Measurements from ENCODE around the gene PLA2G7.
"Not testable (repeated sequence)": the region's sequence is repeated elsewhere in the genome, so short reads cannot be mapped to it uniquely, and the experiment has no call there.

The PLA2G7 gene

DNA sequence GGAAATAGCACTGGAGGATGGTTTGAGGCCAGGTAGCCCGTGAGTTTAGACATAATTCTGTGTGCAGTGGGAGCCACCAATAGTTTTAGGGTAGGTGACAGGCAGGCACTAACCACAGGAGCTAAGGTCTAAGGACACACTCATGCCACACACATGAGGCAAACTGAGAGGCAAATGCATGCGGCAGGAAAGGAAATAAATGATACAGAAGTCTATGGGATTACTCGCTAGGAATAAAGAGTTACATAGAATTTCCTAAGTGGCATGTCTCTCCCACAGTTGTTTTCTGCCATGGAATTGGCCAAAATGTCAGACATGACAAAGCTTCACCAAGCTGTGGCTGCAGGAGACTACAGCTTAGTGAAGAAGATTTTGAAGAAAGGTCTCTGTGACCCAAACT is 16.5 kb upstream of the PLA2G7 start:
- no peak overlapping the region for H3K4me3 ChIP-seq (ENCODE audit: low read depth, low read length)
- DNase-seq (ENCODE audit: low read depth): no peak

GRCh38 chr6:46749731-46750130 is 14.6 kb upstream of the PLA2G7 start:
- no peak overlapping the region for H3K4me3 ChIP-seq (ENCODE audit: low read depth, low read length)
- DNase-seq (ENCODE audit: low read depth): no peak

- no peak for DNase-seq (ENCODE audit: low read depth)
- no peak overlapping the region for H3K4me3 ChIP-seq (ENCODE audit: low read depth, low read length)
Observed at GRCh38 chr6:46748940-46749503, 13.8 kb upstream of the PLA2G7 start.

DNA sequence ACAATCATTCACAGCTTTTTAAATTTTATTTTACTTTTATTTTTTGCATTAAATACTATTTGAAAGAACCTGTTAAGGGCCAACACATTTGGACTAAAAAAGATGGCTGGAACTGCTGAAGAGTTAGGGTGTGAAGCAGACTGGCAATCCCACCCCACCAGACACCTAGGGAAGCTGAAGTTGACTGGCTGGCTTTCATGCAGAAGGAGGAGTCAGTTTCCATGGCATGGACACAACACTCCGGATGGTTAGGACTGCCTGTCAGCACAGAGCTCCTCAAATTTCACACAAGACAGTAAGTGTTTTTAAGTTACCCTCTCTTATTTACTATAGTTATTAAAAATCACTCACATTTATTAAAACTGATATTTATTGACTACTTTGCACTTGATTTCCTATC is 11.5 kb upstream of the PLA2G7 start, which contains the start of gene ANKRD66:
TSS of gene ANKRD66 (plus strand) at position 238 of the 400 bp plus-strand sequence. CDS start 5,016 bp downstream, outside the sequence.
- no peak within 1 kb of the TSS for H3K4me3 ChIP-seq (ENCODE audit: low read depth, low read length)

GRCh38 chr6:46745973-46746372 is 10.8 kb upstream of the PLA2G7 start:
- DNase-seq (ENCODE audit: low read depth): no peak
- no peak overlapping the region for H3K4me3 ChIP-seq (ENCODE audit: low read depth, low read length)

More for the DNA sequence above, 11.5 kb upstream of the PLA2G7 start, which contains the start of gene ANKRD66:
- no peak for DNase-seq (ENCODE audit: low read depth)

- DNase-seq (ENCODE audit: low read depth); H3K4me3 ChIP-seq (ENCODE audit: low read depth, low read length): not testable (repeated sequence)
Observed at GRCh38 chr6:46744159-46744725, 9.1 kb upstream of the PLA2G7 start.

DNA sequence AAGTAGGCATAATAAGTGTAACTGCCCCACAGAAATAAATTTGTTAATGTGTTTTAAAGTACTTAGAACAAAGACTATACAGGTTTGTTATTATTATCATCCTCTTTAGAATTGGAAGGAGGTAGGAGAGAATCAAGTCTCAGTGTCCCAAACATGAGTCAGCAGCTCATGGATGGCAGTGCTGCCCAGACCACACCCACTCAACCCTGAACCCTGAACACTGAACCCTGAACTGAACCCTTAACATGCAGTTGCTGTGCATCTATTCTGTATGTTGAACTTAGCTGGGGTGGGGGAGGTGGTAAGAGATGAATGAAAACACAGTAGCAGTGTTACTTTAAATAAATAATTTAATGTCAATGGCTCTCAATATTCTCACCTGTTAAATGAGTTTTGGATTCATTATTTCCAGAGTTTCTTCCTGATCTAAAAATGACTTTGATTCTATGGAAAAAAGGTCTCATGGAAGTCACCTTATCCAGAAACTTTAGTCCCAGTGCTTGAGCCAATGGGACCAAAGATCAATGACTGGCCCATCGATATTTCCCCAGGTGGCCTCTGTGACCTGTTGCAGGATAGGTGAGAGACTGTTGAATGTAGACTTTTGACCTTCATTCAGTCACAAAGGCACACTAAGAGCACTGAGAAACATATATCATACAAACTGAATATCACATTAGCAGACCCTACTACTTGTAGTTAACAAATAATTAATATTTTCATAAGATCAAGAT is 8.4 kb upstream of the PLA2G7 start:
- DNase-seq (ENCODE audit: low read depth): no peak
- H3K4me3 ChIP-seq (ENCODE audit: low read depth, low read length): no peak overlapping the region

DNA sequence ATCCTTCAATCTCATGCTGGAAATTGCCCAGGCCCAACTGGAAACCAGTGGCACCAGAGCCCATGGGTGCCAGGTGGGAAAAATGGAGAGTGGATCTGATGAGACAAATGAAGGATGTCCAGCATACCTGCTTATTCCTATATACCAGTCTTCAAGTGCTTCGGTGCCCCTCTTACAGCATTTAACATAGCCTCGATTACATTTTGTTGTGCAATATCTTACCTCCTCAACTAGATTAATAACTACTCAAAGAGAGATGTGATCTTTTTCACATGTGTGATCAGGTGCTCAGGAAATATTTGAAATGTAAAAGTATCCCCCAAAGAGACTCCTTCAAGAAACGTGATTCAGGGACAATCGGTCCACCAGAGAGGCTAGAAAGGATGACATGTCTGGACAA is 6.7 kb upstream of the PLA2G7 start:
- no peak overlapping the region for H3K4me3 ChIP-seq (ENCODE audit: low read depth, low read length)
- no peak for DNase-seq (ENCODE audit: low read depth)

- DNase-seq (ENCODE audit: low read depth): no peak
- no peak overlapping the region for H3K4me3 ChIP-seq (ENCODE audit: low read depth, low read length)
Observed at GRCh38 chr6:46741482-46741881, 6.3 kb upstream of the PLA2G7 start.

DNA sequence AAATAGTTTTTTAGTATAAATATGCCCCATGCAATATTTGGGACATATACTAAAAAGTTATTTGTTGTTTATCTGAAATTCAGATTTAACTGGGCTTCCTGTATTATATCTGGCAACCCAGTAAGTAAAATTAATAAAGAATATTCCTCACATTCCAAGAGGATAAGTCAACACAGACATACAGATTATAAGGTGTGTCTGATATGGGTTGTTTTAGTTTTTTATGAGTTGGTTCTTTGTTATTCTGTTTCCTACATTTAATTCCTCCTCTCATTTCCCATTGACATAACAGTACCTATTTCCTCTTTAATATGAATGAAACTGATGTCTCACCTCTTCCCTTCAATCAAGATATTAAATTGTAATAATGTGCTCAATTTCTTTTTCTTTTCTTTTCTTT is 1.7 kb upstream of the PLA2G7 start:
- no peak overlapping the region for H3K4me3 ChIP-seq (ENCODE audit: low read depth, low read length)
- no peak for DNase-seq (ENCODE audit: low read depth)

- no peak overlapping the region for H3K4me3 ChIP-seq (ENCODE audit: low read depth, low read length)
Observed at GRCh38 chr6:46735720-46736031, 501 bp upstream of the PLA2G7 start.

GRCh38 chr6:46733341-46733801 is 1.8 kb downstream of the PLA2G7 start:
- H3K4me3 ChIP-seq (ENCODE audit: low read depth, low read length): no peak overlapping the region
- DNase-seq (ENCODE audit: low read depth): no peak

More at GRCh38 chr6:46735720-46736031, 501 bp upstream of the PLA2G7 start:
- no peak for DNase-seq (ENCODE audit: low read depth)

DNA sequence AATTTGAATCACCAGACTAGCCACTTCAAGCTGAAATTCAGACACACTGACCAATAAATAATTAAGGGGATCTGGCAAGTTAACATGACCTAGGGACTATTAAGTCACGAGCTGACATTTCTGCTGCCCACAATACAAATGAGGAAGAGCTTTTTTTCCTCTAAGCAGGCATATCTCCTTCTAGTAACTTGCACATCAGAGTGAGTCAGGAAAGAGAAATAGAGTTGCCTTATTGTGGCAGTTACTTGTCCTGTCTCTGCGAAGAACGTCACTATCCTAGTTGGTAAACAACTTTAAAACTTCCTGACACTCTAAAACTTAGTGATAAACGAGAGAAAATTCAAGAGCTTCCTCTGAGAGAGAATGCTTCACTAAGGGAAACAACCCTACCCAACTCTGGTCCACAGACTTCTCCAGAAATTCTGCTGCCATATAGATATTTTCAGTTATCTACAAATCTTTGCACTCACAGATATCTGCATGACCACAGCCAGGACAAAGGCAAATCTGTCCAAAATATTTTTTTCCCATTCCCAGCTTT is 4.2 kb downstream of the PLA2G7 start:
- H3K4me3 ChIP-seq (ENCODE audit: low read depth, low read length): no peak overlapping the region
- no peak for DNase-seq (ENCODE audit: low read depth)

DNA sequence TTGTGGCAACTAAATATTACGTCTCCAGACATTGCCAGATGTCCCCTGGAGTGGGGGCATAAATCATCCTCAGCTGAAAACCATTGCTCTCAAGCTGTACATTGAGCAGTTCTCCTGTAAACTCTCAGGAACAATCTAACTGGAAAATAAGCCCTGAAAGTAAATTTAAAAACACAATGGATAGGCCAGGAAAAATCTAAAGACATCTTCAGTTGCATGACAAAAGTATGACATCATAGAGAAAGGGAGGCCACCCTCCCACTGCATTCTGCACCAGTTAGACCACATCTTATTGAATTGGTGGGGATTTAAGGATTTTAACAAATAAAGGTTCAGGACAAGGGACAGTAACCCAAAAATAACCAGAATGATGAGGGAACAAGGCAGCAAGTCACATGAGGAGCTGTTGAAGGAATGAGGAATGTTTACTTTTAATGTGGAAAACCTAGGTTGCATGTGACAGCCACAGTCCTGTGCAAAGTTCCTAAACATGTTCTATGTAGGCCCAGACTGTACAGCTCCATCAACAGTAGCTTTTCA is 5.3 kb downstream of the PLA2G7 start:
- DNase-seq (ENCODE audit: low read depth): no peak
- no peak overlapping the region for H3K4me3 ChIP-seq (ENCODE audit: low read depth, low read length)

DNA sequence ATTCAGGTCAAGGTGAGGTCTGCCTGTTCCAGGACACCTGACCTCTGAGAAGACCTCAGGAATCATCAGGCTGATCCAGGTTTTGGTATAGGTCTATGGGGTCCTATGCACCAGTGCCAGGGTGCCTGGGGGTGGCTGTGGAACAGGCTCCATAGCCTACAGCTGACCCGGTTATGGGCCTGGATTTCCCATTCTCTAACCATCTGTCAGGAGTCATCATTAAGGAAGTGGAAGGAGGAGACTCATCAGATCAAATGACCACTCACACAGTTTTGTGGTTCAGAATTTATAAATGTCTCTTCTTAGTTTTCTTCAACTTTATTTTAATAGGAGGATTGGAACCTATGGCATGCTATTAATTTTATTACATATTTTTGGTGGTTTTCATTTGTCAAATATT is 14.8 kb downstream of the PLA2G7 start:
- no peak for DNase-seq (ENCODE audit: low read depth)
- no peak overlapping the region for H3K4me3 ChIP-seq (ENCODE audit: low read depth, low read length)

DNA sequence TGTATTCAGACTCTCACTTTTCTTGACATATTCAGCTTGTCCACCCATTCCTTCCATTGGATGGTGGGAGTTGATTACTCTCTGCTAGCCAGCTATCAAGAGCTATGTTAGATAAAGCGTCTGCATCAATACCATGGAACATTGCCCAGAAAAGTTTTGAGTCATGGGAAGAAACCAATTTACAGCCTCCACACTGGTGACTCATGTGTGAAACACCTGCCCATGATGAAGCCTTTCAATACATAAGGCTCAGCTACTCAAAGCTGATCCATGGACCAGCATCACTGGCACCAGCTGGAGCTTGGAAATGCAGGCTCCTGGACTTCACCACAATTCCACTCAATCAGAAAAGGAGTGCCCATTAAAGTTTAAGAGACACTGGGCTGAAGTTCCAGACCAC is 16.1 kb downstream of the PLA2G7 start:
- peak; percentile 9 for DNase-seq (ENCODE audit: low read depth)
- no peak overlapping the region for H3K4me3 ChIP-seq (ENCODE audit: low read depth, low read length)

- DNase-seq (ENCODE audit: low read depth): no peak
- no peak overlapping the region for H3K4me3 ChIP-seq (ENCODE audit: low read depth, low read length)
Observed at GRCh38 chr6:46715141-46715540, 20.0 kb downstream of the PLA2G7 start.

DNA sequence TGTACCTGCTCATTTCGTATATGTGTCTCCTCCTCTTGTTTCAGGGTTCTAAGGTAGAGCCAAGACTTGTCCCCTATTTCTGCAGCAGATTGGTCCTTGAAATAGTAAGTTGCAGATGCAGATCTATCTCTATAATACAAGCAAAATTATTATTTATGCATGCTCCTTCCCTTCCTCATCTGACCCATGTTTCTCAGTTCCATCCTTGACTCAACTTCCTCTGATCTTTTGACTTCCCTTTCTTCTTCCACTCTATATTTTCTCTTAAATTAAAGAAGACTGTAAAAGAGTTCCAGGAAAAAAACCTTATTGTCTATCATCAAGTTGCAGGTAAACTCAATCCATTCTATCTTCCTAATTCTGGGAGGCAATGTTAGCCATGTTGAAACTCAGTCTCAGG is 23.7 kb downstream of the PLA2G7 start:
- DNase-seq (ENCODE audit: low read depth): no peak
- no peak overlapping the region for H3K4me3 ChIP-seq (ENCODE audit: low read depth, low read length)

GRCh38 chr6:46706464-46706863 is 28.7 kb downstream of the PLA2G7 start:
- no peak for DNase-seq (ENCODE audit: low read depth)

DNA sequence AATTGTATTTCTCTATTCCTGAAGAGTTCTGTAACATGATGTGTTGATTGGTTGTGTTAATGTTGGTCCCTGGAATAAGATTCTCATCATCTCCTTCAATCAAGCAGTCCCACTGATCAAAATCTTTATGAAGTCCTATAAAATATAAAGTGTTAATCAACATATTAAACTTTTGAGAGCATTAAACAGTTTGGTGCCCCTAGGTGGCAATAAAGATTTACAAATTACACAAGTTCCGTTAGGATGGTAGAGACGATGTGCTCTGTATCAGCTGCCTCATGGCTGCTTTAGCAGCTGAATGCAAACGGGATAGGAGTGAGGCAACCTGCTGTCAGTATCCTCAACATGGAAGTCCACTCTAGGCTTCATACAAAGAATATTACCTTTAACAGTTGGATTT is 30.6 kb downstream of the PLA2G7 start:
- DNase-seq (ENCODE audit: low read depth): no peak
- no peak overlapping the region for H3K4me3 ChIP-seq (ENCODE audit: low read depth, low read length)

More at GRCh38 chr6:46706464-46706863, 28.7 kb downstream of the PLA2G7 start:
- H3K4me3 ChIP-seq (ENCODE audit: low read depth, low read length): no peak overlapping the region

Data from skeletal muscle cell (primary cell).